GM21737 (cell line): ENCODE results near the gene RINL.

Source experiments
- ATAC-seq: cut with Tn5 transposase; IDR thresholded peaks from one replicate; pipeline ENCODE4 v1.9.1; 2021; ENCODE audit warnings: mild to moderate bottlenecking, moderate library complexity; ENCODE audit not compliant: unreplicated experiment

RINL gene, protein sequence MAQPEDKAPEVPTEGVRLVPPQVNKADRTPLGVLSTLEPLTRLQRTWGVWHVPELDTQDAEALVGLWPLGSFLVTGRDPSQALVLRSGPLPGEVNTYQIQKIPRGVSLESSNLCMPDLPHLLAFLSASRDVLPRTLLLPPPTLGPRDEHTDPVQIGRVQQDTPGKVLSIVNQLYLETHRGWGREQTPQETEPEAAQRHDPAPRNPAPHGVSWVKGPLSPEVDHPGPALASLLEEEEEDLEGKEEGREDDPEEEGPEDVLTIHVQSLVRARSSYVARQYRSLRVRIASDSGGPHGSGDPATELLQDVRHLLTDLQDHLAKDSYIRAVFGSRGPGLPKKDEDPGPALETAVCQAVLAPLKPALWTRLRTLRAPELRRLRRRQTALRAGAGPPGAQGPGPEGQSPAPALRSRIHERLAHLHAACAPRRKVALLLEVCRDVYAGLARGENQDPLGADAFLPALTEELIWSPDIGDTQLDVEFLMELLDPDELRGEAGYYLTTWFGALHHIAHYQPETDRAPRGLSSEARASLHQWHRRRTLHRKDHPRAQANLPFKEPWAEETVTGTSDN

DNA sequence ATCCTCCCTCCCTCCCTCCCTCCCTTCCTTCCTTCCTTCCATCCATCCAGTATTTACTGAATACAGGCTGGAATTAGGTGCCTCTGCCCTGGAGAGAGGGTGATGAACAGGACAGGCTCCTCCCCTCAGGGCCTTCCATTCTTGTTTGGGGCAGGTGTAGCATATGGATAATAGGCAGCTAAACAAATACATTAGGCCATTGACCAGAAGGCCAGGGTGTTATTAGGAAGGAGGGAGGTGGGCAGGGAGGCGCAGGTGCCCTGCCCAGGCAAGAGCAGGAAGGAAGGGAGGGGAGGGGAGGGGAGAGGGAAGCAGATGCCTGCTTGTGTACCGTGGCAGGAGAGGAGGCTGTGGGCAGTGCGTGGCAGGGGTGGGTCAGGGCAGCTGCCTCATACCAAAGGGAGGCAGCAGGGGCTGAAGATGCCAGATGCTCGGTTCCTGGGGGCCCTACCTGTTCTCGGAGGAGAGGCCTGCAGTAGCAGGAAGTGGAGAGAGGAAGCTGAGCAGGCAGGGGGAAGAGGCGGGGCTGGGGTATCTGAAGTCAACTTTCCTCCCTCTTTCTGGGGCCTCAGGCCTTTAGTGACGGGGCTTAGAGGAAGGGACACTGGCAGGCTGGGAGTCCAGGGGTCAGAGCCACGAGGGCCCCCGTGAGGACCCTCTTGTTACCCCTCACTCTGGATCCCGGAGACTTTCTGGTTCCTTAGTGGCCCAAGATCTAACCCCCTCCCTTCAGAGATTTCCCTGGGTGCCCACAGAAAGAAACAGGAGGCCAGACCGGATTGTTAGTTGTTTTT, at the start of gene RINL:
Gene RINL, minus strand, starts transcription at position 495 of the 794 bp plus-strand sequence. CDS start 1,533 bp downstream, outside the sequence.
- ATAC-seq, result no peak

DNA sequence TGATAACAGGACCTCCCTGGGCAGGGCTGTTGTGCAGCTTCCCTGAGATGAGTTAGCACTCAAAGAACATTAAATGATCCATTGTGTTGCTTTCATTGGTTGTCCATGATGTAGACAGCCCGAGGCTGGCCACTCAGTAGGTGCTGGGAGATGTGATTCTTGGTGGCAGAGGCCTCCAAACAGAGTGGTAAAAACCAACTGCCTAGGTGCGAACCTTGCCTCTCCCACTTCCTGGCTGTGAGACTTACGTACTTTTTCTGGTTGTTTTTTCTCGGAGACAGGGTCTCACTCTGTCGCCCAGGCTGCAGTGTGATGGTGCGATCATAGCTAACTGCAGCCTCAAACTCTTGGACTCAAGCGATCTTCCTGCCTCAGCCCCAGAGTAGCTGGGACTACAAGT, 46.3 kb upstream of the RINL start:
- no peak for ATAC-seq

DNA sequence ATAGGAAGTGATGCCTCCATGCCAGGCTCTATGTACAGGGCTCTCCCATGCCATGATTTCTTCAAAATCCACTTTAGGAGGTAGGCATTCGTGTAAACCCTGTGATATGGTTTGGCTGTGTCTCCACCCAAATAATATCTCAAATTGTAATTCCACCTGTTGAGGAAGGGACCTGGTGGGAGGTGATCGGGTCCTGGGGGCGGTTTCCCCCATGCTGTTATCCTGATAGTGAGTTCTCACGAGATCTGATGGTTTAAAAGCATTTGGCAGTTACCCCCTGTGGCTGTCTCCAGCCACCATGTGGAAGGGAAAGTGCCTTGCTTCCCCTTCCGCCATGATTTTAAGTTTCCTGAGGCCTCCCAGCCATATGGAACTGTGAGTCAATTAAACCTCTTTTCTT, 44.4 kb upstream of the RINL start:
- no peak for ATAC-seq

DNA sequence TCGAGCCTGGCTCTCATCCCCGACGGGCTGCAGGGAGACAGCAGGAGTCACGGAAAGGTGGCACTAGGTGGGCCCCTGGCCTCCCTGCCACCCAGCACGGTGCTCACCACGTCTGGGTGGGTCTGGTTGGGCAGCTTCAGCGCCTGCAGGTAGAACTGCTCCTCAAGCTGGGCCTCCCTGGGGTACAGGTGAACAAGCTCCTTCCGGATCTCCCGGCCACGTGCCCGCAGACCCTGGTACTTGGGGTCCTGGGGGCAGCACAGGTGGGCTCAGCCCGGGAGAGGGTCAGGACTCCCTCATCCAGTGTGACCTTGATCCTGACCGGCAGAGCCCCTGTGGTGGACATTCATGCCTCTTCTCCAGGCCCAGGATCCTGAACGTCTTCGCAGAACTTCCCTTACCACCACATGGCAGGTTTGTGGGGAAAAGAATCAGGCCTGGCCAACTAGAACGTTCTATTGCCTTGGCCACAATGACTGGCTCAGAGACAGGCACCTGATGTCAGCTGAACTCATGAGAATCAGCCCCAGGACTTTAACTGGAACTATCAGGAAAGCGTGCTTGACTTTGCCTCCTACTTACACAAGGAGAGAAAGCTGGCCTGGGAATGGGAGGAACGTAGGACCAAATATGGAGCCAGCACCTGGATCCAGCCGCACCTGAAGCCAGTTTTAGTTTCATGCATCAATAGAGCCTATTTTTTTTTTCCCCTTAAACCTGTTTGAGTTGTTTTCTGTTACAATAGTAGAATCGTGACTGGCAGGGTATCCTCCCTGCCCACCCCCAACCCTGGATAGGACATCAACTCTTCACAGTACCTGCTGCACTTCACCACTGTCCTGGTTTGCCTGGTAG, 43.6 kb upstream of the RINL start:
- no peak for ATAC-seq

DNA sequence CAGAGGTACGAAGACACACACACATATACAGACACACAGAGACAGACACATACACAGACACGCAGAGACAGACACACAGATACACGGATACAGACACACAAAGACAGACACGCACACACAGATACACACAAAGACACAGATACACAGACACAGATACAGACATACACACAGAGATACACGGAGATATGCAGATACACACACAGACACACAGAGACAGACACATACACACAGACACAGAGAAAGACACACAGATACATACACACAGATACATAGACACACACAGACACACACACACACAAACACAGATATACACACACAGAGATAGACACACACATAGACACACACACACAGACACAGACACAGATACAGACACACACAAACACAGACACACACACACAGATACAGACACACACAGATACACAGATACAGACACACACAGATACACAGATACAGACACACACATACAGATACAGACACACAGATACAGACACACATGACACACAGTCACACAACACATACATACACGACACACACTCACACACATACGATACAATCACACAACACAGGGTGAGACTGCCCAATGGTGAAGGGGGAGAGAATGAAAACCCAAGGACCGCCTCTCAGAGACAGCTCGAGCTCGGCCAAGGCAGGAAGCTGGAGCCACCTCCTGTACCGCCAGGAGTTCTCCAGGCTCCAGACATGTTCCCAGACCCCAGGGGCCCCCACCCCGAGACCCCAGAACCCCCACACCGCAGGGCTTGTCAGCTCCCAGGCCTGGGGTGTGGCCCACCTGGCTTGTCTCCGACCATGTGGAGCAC, 42.7 kb upstream of the RINL start:
- ATAC-seq, result no peak

DNA sequence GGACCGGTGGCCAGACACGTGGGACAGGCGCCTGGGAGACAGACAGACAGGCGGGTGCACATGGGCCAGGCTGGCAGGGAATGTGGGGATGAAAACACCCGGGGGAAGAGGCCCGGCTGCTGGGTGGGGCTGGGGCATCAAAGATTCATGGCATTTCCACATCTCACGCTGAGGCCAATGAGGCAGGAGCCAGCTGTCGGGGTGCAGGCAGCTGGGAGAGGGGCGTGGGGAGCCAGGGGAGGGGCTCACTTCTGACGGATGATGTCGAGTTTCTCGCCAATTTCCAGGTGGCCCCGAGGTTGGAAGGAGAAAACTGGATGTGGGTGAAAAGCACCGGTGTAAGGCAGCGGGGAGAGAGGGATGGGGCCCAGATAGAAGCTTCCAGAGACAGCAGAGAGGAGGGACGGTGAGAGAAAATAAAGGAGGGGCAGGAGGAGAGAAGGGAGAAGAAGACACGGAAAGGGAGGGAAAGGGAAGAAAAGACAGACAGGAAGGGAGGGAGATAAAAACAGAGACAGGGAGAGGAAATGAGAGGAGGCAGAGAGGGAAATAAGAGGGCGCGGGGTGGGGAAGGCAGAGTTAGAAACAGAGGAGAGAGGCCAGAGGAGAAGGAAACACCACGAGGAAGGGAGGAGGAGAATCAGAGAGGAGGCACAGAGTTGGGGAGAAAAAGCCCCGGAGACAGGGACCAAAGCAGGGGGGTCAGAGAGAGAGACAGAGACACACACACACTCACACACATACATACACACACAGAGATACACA, 41.9 kb upstream of the RINL start:
- ATAC-seq, result no peak

DNA sequence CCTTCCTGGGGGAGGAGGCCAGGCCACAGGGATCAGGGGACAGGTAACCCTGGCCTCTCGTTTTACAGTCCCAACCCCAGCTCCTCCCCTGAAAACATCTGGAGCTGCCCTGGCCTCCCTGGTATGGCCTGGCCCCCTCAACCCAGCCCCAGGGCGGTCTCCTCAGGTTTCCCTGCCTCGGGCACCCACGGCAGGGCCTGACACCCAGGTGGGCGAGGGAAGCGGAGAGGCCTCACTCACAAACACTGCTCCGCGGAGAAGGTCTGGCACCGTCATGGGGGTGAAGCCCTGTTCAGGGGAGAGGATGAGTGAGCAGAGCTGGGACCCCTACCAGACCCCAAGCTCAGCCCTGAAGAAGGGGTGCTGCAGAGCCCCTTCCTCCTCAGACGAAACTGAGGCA, 40.5 kb upstream of the RINL start:
- ATAC-seq, result no peak

DNA sequence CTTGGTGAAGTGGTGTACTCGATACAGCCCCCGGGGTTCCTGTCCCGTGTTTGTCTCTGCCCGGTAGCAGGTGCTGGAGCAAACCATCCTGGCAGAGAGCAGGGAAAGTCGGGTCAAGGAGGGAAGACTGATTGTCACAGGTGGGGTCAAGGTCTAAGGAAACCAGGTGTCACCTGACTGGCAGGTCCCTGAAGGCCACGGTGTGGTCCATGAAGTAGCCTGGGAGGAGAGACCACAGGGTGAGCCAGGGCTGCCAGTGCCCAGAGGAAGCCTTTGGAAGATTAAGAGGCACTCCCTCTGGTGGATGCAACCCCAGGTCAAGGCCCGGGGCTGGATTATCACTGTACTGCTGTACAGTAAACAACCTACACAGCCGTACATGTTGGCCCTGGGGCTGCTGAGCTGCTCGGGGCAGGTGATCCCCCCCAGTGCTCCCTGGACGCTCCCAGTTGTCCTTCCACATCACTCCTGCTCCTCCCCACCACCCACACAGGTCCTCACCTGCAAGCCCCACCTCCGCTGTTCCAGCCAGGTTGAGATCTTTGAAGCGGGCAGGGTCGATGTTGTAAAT, 39.9 kb upstream of the RINL start:
- ATAC-seq, result no peak

DNA sequence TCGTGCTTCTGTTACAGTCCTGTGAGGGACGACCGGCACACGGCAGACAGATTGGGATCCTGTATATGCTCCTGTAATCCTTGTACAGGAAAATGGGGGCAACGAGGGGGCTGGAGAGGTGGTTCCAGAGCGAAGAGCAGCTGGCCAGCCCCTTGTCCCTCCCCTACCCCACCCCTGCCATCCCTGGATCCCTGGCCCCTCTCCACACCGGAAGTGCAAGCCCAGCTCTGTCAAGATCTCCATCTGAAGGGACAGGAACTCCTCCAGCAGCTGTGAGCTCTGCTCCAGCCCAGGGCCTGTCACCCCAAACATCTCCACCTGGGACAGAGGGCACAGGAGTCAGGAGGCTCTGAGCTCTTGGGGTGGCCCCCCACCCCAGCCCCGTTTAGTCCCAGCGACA, 39.4 kb upstream of the RINL start:
- no peak for ATAC-seq

DNA sequence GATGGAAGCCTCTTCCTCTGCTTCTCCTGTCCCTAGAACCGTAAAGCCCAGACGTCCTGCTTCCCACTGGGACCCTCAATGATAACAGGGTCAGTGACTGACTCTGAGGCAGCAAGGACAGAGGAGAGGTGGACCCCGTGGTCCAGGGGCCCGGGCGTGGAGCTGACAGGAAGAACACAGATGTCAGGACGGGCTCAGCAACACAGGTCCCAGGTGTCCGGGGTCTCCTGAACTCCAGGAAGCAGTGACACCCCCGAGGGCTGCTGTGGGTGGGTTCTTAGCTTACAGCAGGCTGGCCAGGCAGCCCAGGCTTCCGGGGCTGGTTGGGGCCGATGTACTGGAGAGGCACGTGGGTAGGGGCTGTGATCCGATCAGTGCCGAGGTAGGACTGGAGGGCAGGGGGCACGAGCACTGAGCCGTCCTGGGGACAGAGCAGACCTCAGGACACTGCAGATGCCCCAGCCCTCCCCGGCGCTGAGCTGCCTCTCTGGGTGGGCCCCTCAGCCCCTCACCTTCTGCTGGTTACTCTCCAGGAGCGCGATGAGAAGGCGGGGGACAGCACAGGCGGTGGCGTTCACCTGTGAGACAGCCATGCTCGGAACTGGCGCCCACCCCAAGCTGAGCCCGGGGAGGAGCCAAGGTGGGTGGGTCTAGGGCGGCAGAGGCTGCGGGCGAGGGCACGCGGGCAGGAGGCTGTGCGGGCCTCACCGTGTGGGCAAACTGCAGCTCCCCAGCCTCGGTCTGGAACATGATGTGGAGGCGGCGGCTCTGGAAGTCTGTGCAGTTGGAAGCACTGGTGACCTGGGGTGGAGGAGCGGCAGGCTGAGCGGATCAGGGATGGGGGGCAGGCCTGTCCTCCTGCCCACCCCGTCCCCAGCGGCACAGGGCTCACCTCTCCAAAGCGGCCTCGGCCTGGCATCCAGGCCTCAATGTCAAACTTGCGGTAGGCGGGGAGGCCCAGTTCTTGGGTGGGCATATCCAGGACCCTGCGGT, 37.5 kb upstream of the RINL start:
- ATAC-seq, result no peak

DNA sequence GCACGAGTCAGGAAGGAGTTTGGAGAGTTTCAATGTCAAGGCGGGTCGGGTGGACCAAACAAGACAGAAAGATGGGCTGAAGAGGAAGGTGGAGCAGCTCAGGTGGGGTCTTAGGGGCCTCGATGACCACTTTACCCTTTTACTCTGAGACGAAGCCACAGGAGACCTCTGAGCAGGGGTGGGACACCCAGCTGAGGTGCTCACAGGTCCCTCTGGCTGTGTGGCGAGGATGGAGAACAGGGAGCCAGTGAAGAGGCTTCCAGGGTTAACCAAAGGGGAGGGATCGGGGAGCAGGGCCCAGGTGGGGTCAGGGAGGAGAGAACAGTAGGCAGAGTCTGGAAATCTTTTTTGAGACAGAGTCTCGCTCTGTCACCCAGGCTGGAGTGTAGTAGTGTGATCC, 35.9 kb upstream of the RINL start:
- ATAC-seq, result no peak

DNA sequence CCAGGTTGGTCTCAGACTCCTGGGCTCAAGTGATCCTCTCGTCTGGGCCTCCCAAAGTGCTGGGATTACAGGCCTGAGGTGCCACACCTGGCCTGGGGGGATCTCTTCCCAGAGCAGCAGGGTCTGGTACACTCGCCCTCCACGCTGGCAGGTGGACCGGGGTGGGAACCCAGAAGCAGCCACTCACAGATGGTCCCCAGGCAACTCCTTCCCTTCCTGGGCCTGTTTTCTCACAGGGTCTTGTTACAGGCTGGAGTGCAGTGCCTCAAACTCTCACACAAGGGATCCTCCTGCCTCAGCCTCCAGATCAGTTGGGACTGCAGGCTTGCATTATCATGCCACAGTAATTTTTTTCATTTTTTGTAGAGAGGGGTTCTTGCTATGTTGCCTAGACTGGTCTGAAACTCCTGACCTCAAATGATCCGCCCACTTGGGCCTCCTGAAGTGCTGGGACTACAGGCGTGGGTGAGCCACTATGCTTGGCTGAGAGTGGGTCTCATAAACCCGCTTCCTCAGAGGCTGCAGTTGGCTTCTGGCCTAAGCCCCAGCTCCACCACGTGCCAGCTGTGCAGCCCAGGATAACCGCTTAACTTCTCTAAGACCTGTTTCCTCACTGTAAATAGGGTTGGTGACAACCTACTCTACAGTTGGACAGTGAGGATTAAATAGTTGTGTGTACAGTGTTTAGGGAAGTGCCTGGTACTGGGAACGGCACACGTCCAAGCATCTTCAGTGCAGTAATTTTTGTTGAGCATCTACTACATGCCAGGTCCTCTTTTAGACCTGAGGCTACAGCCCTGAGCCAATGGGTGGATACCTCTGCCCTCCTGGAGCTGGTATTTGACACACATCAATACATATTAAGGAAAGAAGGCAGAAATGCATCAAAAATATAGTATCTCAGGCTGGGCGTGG, 34.8 kb upstream of the RINL start:
- ATAC-seq, result no peak

DNA sequence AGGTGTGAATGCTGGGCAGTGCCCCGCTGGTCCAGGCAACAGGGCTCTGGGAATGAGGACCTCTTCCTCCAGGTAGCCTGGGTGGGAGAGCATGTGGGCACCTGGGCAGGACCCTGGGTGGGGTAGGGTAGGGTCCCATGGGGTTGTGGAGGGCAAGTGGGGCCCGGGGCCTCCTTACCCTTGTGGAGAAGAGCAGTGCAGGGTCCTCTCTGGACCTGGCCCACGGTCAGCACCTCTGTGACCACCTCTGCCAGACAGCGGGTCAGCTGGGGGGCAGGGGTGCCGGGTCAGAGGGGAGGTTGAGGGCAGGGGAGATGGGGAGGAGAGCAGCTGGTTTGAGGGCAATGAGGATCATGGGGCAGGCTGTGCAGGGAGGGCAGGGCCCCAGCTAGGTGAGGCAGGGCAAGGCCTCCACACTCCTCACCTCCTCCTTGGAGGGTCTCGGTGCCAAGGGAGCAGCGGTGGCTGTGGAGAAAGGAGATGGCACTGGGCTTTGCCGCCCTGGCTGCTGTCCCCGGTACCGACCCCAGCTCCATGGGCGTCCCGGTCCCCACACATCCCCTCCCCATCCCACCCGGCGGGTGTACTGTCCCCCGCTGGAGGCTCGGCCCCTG, 33.4 kb upstream of the RINL start:
- ATAC-seq, result no peak

DNA sequence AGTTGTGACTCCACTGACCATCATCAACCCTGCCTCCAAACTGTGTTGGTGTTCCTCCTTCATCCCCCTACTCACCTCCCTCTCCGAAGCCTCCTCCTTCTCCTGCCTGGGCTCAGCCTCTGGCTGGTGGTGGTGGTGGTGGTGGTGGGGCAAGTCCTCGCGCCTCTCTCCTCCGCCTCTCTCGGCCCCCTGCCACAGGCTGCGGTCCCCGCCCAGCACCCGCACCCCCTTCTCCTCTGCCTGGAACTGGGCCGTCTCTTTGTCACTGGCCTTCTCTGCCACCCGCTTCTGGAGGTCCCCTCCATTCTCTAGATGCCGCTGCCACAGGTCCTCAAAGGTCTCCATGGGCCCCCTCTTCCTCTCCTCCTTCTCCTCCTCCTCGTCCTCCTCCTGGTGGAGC, 32.4 kb upstream of the RINL start:
- ATAC-seq, result no peak

DNA sequence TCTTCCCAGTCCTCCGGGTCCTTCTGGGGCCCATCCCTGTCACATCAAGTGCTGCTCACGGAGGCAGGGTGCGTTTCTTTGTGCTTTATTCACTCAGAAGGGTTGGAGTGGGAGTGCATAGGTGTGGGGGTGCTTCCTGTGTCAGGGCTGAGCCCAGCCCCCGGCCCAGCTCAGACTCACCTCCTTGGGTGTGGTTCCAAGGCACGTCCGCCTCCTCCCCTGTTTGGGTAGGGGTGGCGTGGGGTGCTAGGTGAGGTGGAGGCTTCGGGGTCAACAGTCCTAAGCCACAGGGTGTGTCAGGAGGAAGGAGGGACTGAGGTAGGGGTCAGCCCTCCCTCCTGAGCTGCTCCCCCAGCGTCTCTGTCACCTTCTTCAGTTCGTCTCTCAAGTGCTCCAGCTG, 30.8 kb upstream of the RINL start:
- ATAC-seq, result no peak

DNA sequence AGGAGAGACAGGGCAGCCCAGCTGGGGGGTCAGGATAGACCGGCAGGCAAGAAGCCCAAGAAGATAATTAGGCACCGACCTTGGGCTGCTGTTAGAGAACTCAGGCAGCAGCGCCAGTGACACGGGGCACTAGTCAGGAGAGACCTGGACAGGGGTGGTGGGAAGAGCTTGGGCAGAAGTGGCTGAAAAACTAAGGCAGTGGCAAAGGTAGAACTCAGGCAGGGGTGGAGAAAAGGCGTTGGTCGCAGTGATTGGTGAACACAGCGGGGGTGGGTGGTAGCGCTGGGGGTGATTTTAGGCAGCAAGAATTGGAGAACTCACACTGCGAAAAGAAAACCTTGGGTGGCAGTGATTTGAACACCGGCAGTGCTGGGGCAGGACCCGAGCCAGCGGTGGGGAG, 29.6 kb upstream of the RINL start:
- no peak for ATAC-seq
